GM18909 (cell line): ENCODE data around the gene HDC.

ENCODE experiments used
- ATAC-seq: cut with Tn5 transposase; IDR thresholded peaks from one replicate; pipeline ENCODE4 v1.9.1; 2021; ENCODE audit warnings: mild to moderate bottlenecking; ENCODE audit not compliant: unreplicated experiment, poor library complexity

Gene HDC

GRCh38 chr15:50229336-50229735, 36.2 kb downstream of the HDC start:
- no peak for ATAC-seq

GRCh38 chr15:50228866-50229265, 36.7 kb downstream of the HDC start:
- no peak for ATAC-seq

GRCh38 chr15:50227076-50227475, 38.5 kb downstream of the HDC start:
- ATAC-seq: no peak

GRCh38 chr15:50225938-50226337, 39.6 kb downstream of the HDC start:
- ATAC-seq: no peak

- ATAC-seq: no peak
Measured at GRCh38 chr15:50225057-50225456, 40.5 kb downstream of the HDC start.

GRCh38 chr15:50224606-50225005, 40.9 kb downstream of the HDC start:
- ATAC-seq: no peak

- ATAC-seq: no peak
Measured at GRCh38 chr15:50222181-50222580, 43.3 kb downstream of the HDC start.

- ATAC-seq: no peak
Measured at GRCh38 chr15:50219820-50220219, 45.7 kb downstream of the HDC start.

GRCh38 chr15:50218691-50219090, 46.8 kb downstream of the HDC start:
- no peak for ATAC-seq

GRCh38 chr15:50218291-50218690, 47.2 kb downstream of the HDC start:
- ATAC-seq: no peak

GRCh38 chr15:50210462-50211157, 54.9 kb downstream of the HDC start:
- ATAC-seq: no peak

GRCh38 chr15:50209809-50210208, 55.7 kb downstream of the HDC start:
- no peak for ATAC-seq

GRCh38 chr15:50206020-50206419, 59.5 kb downstream of the HDC start:
- no peak for ATAC-seq

GRCh38 chr15:50202003-50202402, 63.5 kb downstream of the HDC start:
- ATAC-seq: no peak

GRCh38 chr15:50192926-50193620, 72.5 kb downstream of the HDC start:
- no peak for ATAC-seq

GRCh38 chr15:50192164-50192563, 73.4 kb downstream of the HDC start:
- no peak for ATAC-seq
